Activated T-helper 1 cell treated with Interleukin-2 at 50 U/mL for 16 hours (primary cell): ENCODE measurements around the gene MYNN.

Experiments
- DNase-seq: peaks from one replicate; pipeline ENCODE4 v3.0.0-alpha.2; 2020; ENCODE audit warnings: low read depth

The MYNN gene

DNA sequence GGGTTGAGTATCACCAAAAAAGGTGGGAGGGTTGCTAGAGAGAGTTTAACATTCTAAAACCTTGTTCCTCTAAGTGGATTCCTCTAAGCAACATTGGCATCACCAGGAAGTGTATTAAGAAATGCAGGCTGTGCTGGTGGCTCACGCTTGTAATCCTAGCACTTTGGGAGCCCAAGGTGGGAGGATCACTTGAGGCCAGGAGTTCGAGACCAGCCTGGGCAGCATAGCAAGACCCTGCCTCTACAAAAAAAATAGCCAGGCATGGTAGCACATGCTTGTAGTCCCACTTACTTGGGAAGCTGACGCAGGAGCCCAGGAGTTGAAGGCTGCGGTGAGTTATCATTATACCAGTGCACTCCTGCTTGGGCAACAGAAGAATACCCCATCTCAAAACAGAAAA lies 4.6 kb downstream of the MYNN start:
- no peak for DNase-seq

DNA sequence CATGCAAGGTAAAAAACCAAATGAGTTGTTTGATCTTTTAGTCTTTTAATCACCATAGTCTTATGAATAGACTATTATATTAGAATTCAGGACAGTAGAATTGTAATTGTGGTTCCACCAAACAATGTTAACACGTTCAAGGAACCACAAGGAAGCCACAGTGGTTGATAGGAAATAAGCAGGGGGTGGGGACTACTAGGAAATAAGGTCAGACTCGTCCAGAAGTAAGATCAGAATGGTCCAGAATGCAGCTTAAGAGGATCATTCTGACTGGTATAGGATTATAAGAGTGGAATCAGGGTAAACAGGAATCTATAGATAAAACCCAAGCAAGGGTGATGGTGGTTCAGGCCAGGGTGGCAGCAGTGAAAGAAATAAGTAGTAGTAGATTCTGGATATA lies 7.5 kb downstream of the MYNN start:
- no peak for DNase-seq

DNA sequence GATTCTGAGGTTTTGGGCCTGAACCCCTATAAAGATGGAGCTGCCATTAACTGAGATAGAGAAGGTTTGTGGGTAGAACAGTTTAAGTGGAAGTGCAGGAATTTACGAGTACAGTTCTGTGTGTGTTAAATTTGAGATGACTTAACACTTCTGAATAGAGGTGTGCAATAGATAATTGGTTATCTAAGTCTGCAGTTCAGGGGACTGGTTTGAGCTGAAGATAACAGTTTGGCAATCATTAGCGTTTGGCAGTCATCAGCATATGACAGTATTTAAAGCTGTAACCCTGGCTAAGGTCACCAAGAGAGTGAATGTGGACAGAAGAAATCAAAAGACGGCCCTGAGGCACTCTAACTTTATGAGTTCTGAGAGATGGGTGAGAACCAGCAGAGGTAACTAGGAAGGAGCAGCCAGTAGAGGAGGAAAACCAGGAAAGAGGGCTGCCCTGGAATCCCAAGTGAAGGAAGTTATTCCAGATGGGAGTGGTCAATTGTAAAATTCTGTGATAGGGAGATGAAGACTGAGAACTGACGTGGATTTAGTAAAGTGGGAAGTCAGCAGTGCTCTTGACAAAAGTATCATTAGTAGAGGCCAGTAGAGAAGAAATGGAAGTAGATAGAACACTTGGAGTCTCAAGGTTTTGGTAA lies 8.1 kb downstream of the MYNN start:
- no peak for DNase-seq

DNA sequence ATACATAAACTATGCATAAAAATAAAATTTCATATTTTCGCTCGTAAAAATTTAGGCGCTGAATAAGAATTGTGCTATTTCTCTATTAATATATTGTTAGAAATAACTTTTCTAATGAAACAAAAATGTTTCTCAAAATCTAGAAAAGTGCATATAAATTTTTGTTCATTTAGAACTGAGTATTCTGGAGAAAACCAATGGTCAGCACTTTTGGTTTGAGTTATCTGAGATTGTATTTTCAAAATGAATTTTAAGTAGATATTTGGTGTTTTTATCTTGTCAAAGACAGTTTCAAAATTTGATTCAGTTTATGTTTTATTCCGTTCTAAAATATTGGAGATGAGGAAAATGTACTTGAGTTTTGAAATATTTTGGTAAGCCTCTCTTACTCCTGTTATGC lies 13.9 kb downstream of the MYNN start:
- DNase-seq = no peak

DNA sequence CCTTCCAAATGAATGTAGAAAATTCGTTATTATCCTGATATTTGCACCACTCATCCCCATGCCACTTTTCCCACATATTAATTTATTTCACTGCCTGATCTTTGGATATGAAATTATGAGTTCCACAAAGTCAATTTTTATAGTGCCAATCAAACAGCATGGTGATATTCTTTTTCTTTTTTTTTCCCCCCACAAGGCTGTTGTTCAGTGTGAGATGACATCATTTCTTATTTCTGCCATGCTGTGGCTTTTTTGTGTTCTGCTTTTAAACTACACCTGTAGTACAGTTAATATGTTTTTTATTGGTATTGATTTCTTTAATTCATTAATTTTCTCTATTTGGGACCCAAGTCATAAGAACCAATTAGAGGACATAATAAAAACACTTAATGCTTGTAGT lies 14.6 kb downstream of the MYNN start:
- DNase-seq = no peak

DNA sequence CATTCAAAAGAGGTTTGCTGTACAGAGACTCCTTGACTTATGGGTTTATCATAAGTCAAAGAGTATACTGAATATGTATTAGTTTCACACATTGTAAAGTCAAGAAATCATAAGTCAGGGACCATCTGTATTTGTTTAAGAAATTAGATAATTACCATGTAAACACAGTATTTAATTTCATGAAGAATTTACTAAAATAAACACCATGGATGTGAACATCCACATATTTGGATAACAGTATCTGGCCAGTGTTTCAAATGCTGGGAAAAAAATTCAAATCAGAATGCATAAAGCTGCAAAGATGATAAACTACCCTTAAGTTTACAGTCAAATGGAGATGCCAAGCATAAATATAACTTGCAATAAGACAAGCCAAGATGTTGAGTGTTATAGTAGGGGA lies 17.0 kb downstream of the MYNN start:
- DNase-seq = no peak

DNA sequence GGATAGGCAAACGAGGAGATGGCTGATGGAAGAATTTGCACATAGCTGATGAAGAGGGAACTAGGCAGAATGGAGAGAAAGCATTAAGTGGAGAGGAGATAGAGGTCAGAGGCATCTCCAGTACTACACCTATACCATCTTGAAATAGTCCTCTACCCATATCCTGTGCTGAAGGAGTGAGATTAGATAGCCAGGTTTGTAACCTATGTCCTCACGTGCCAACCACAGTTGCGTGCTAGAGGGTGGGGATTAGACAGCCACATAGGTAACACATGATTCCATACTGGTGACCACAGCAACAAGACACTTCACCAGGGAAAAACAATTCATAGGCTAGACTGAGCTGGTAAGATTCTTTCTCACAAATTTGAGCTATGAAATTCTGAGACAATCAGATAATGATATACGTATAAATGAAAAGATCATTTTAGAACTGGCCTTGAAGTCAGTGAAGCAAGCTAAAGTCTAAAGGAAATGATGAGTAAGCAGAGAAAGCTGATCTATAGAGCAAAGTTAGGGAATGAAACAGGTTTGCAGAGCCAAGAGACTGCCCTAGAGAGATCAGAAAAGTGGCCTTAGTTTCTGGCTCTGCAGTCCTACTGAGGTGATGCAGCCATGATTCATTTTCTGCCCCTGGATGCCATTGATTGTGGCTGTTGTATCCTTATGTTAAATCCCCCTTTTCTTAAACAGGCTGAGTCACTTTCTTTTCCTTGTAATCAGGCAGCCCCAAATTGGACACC lies 17.7 kb downstream of the MYNN start:
- no peak for DNase-seq

DNA sequence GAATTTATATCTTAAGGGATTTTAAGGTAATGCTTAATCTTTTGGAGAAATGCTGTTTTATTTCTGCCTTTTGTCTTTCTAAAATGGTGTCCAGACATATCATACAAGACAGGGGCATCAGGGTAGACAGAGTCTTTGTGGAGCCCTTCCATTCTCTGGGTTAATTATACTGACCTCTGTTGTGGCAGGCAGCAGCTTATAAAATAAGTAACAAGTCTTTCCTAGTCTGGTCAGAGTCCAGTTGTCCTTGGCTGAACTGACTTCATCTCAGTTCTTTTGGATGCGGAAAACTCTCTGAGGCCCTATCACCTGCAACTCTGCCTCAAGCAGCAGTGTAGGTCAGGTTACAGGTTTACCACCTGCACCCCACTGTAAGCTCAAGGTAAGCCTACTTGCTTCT lies 19.2 kb downstream of the MYNN start:
- DNase-seq = no peak

DNA sequence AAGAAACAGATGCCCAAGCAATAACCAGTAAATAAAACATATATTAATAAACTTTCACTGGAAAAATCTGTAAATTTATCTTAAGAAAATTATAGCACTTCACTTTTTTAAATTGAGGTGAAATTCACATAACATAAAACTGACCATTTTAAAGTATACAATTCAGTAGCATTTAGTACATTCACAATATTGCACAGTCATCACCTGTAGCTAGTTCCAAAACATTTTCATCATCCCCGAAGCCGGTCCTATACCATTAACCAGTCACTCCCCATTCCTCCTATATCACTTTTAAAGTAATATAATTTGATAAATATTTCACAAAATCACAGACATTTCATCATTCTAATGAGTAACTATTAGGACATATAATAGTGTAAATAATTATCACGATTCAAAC lies 31.5 kb downstream of the MYNN start:
- DNase-seq = no peak

DNA sequence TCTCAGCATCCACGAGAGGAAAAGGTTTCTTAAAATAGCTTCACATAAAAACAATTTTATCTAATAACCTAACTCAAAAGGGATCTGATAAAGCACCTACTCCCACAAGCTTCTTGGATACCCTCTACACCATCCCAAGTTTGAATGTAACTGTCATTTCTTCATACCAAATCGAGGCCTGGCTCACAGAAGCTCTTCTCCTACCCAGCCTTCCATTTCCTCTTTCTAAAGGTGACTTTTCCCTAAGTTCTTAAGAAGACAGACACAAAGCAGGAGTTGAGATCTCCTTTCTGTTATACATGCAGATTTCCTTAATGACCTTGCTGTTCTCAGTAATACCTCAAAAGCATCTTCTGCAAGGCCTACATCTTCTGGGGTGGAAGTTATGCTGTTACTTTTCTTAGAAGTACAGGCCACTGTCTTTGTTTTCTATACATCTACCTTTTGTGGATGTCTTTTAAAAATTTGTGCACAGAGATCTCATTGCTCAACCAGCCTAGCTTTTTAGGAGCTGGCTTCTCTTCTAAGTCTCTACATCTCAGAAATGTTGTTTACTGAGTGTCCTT lies 36.1 kb downstream of the MYNN start:
- DNase-seq = no peak

DNA sequence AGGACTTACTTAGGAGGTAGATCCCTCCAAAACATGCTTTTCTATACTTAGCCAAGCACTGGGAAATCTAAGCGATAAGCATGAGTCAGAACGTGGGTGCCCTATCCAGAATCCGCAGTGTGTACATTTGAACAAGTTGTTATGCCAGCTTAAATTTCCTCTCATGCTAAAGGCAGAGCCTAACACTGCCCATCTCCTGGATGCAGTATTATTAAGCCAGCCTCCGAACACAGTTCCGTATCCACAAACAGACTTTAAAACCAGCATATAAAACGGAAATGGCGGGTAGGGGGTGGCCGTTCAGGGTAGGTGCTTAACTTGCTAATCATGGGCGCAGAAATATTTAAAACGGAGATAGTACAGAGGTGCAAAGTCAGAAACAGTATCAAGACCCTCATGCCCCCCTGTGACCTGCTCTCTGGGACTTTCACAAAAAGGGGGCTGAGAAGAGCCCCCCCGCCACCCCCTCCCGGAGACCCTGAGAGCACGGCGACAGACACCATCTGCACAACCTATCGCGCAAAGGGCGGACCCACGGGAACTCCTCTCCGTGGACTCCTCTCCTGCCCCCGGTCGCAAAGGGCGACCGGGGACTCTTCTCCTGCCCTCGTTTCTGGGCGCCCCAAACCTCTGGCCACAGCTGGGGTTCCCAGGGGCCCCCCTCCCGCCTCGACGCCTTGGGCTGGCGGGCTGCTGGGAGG lies 38.6 kb downstream of the MYNN start:
- DNase-seq = no peak

DNA sequence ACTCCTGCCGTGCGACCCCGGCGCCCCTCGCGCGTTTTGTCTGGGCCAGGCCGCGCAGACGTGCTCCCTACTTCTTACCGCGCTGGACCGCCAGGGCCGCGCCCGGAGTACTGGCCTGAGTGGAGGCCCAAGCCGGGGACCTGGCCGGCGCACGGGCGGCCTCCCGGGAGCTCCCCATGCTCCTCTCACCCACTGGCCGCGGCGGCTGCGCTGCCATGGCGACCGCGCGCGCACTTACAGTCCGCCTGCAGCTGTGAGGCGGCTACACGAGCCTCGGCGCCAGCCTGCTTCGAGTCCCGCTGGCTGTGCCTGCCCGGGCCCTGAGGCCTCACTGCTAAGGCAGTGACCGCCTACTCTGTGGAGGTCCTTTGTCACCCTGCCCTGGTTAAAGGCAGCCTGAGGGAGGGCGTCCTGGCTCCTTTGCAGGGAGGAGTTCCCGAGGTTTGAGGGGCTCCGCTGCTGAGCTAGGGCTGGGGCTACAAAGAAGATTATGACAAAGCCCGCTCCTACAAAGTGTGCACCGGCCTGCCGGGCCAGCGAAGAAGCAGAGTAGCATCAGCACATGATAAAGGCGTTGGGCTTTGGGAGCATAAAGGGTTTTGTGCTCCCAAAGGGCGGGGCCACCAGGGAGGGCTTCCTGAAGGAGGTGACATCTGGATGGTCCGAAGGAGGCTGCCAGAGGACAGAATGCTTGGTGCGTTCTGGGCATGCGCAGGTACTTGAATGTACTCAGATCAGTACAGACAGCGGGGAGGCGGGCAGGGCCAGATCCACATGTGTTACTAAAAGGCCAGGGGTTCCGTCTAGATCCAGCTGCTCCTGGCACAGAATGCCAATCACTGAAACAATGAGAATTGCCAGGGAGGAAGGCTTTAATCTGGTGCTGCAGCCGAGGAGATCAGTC lies 39.4 kb downstream of the MYNN start, which contains the start of the genes LRRC34 and LRRIQ4:
Gene LRRC34, minus strand, starts transcription at position 573 of the 904 bp plus-strand sequence. Its CDS starts 356 bp downstream, at position 217.
Gene LRRIQ4, plus strand, starts transcription at position 539 of the 904 bp plus-strand sequence. CDS start 9,052 bp downstream, outside the sequence.
- DNase-seq = peak; percentile 42

DNA sequence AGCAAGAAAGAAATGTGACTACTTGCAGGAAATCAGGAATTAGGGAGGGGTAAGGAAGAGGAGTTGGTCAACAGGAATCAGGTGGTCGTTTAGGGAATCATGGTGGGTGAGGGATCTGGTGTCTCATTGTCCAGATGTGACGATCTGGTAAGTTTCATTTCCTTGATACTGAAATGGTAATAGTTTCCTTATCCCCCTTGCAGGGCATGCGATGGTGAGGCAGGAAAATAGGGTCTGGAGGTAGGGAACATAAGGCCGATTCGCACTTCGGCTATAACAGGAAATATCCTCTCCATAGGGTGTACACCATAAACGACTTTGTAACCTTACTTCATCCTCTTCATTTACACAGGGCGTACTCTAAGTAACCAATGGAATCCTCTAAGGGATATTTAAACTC lies 40.1 kb downstream of the MYNN start:
- DNase-seq = no peak

DNA sequence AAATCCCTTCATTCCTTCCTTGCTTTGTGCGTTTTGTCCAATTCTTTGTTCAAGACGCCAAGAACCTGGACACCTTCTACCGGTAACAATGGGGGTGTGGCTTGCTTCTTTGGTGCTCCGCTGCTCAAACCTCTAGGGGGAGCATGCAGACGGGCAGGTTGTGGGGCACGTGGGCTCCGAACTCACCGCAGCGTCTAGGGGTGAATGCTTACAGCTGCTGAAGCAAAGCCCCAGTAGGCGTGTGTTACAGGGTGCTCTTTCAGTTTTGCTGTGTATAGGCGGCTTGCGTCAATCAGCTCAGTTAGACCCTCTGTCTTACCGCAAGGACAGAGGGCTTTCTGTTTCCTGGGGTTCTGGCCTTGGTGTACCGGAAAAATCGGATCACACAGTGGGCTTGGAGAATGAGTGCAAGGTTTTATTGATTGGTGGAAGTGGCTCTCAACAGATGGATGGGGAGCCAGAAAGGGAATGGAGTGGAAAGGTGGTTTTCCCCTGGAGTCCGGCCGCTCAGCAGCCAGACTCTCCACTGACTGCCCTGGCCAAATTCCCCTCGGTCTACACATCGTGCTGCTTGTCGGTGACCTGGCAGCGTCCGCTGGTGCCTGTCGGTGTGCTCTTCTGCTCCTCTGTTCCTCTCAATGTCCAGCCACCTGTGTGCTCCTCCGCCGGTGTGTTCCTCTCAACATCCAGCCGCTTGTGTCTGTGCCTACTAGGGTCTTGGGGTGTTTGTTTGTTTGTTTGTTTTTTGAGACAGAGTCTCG lies 40.7 kb downstream of the MYNN start:
- DNase-seq = peak; percentile 51

DNA sequence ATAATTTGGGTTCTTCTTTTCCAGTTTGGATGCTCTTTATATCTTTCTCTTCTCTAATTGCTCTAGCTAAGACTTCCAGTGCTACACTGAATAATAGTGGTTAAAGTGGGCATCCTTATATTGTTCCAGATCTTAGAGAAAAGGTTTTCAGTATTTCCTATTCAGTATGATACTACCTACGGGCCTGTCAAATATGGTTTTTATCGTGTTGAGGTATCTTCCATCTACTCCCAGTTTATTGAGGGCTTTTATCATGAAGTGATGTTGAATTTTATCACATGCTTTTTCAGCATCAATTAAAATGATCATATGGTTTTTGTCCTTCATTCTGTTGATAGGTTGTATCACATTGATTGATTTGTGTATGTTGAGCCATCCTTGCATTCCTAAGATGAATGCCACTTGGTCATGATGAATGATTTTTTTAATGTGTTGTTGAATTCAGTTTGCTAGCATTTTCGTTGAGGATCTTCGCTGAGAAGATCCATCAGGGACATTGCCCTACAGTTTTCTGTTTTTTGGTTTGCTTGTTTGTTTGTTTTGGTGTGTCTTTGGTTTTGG lies 42.5 kb downstream of the MYNN start:
- DNase-seq = no peak

DNA sequence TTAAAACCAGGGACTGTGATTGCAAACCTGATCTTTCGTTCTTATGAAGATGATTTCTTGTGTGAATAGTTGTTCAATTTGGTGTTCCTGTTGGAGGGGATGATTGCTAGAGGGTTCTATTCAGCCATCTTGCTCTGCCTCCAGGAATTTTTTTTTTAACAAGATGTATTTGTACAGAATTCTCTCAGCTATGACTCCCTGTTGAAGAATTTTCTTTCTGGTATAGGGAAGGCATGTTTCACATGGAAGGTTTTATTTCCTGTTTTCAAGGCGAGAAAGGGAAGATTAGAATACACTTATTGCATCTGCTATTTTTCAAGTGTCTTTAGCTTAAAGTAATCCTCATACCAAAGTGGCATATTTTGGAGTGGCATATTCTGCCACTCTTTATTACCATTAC lies 45.1 kb downstream of the MYNN start:
- DNase-seq = no peak

DNA sequence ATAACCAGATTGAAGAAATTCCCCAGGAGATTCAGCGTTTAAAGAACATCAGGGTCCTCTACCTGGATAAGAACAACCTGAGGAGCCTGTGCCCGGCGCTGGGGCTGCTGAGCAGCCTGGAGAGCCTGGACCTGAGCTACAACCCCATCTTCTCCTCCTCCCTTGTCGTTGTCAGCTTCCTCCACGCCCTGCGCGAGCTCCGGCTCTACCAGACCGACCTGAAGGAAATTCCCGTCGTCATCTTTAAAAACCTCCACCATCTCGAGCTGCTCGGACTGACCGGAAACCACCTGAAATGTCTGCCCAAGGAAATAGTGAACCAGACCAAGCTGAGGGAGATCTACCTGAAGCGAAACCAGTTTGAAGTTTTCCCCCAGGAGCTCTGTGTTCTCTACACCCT lies 48.9 kb downstream of the MYNN start:
- no peak for DNase-seq

DNA sequence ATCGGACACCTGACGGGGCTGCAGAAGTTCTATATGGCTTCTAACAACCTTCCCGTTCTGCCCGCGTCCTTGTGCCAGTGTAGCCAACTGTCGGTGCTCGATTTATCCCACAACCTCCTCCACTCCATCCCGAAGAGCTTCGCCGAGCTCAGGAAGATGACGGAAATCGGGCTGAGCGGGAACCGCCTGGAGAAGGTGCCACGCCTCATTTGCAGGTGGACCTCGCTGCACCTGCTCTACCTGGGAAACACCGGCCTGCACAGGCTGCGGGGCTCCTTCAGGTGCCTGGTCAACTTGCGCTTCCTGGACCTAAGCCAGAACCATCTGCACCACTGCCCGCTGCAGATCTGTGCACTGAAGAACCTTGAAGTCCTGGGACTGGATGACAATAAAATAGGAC lies 49.3 kb downstream of the MYNN start:
- DNase-seq = no peak

DNA sequence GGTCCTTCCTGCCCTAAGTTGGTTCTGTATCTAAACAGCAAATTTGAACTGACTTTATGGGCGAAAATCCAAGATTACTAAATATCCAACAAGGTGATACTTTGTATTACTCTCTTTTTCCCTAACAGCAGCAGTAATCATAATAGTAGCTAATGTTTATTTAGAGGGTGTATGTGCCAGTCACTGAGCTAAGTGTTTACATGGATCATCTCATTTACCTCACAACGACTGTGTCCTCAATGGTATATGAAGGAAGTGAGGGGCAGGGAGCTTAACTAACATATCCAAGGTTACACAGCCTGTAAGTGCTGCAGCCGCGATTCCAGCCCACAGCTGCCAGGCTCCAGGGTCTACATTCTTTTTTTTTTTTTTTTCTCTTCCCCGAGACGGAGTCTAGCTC lies 49.8 kb downstream of the MYNN start:
- no peak for DNase-seq

DNA sequence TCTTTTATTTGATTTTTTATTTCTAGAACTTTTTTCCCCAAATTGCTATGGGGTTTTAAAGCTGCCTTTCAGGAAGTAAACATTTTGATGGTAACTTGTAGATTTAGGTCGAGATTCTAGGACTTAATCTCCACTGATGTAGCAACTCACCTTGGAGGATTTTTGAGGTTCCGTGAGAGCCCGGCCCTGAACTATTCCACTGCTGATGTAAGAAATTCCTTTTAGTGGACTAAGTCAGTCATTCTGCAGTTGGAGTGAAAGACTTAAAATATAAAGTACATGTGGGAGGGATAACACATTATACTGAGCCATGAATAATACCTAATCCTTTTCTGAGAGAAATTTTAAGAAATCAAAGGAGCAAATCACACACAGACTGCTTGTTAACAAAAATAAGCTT lies 52.1 kb downstream of the MYNN start:
- no peak for DNase-seq

DNA sequence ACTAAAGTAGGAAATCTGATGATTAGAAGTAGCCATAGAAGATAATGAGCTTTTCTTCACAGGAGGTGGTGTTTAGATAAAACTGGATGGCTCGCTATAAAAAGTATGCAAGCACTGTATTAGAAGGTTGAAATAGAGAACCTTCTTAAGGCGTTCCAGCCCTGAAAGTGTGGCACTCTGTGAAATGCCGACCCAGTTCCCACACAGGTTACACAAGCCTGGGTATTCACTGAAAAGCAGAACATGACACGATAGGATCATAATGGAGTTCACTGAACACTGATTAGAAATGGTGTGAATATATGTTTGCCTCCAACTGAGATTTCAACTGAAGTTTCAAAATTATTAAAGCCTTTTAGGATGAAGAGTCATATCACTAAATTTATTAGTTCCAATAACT lies 54.5 kb downstream of the MYNN start:
- no peak for DNase-seq
